PC-3 (cell line): ENCODE measurements around the gene S100PBP. TPM values are rescaled to one million over a fixed set of nuclear protein-coding genes. Genes with fewer than 3 reads are reported as not detected.
"Not testable (repeated sequence)": the region's sequence is repeated elsewhere in the genome, so short reads cannot be mapped to it uniquely, and the experiment has no call there.

Source experiments
- ATAC-seq: fragments of 200-7000 bp; cut with Tn5 transposase; 2 replicates; pipeline ENCODE4 v1.9.1; 2020; ENCODE audit warnings: mild to moderate bottlenecking, moderate library complexity
- BruUV-seq: library from RNA; stranded (reverse); fragments of 400-500 nt; replicated peaks from 2 replicates; lab custom pipeline; 2021; lab: Mats Ljungman, UMichigan
- CTCF ChIA-PET: fragments of 300-600 bp; sonication (Branson Sonifier 250); formaldehyde crosslinking; loops from one replicate; lab custom pipeline; 2022; ENCODE audit warnings: antibody characterized with exemption; lab: Charles Lee
- POLR2A ChIA-PET: fragments of 300-600 bp; sonication (Branson Sonifier 250); formaldehyde crosslinking; loops from one replicate; lab custom pipeline; 2022; ENCODE audit warnings: antibody characterized with exemption; ENCODE audit not compliant: unreplicated experiment; lab: Charles Lee
- DNase-seq: peaks from one replicate; pipeline ENCODE4 v3.0.0-alpha.2; 2015
- H2AFZ ChIP-seq: fragments of 300-600 bp; sonication (generic); 2 replicates; pipeline ENCODE4 v1.6.0; 2016; ENCODE audit warnings: antibody characterized with exemption, low read length
- H3F3A ChIP-seq: fragments of 300-600 bp; sonication (generic); one replicate; pipeline ENCODE4 v1.6.0; 2017; ENCODE audit warnings: antibody characterized with exemption, low read length, control low read depth, mild to moderate bottlenecking; ENCODE audit not compliant: unreplicated experiment
- H3K27ac ChIP-seq: fragments of 300-600 bp; sonication (generic); 2 replicates; pipeline ENCODE4 v1.5.1; 2016; ENCODE audit warnings: mild to moderate bottlenecking, low read length
- H3K27me3 ChIP-seq: fragments of 300-600 bp; sonication (generic); 2 replicates; pipeline ENCODE4 v1.6.1; 2016; ENCODE audit warnings: low read length, mixed read lengths
- H3K36me3 ChIP-seq: fragments of 300-600 bp; sonication (generic); 2 replicates; pipeline ENCODE4 v1.6.1; 2016; ENCODE audit warnings: low read depth, mixed run types, low read length, mixed read lengths
- H3K4me1 ChIP-seq: fragments of 300-600 bp; sonication (generic); 2 replicates; pipeline ENCODE4 v1.5.1; 2016; ENCODE audit warnings: low read length; ENCODE audit not compliant: insufficient read depth
- H3K4me2 ChIP-seq: fragments of 300-600 bp; sonication (generic); 2 replicates; pipeline ENCODE4 v1.6.0; 2016; ENCODE audit warnings: low read length
- H3K4me3 ChIP-seq: fragments of 300-600 bp; sonication (generic); 2 replicates; pipeline ENCODE4 v1.5.1; 2016; ENCODE audit warnings: mild to moderate bottlenecking, low read length, mixed read lengths
- H3K79me2 ChIP-seq: fragments of 300-600 bp; sonication (generic); 2 replicates; pipeline ENCODE4 v1.6.1; 2017; ENCODE audit warnings: low read length, mixed read lengths
- H3K9ac ChIP-seq: fragments of 300-600 bp; sonication (generic); 2 replicates; pipeline ENCODE4 v1.6.0; 2016; ENCODE audit warnings: mild to moderate bottlenecking, low read length
- H3K9me2 ChIP-seq: fragments of 300-600 bp; sonication (generic); replicated peaks from 2 replicates; pipeline ENCODE4 v1.6.1; 2016; ENCODE audit warnings: mixed run types, low read length, mixed read lengths
- H3K9me3 ChIP-seq: fragments of 300-600 bp; sonication (generic); 2 replicates; pipeline ENCODE4 v1.6.1; 2016; ENCODE audit warnings: low read length, mixed read lengths
- H4K20me1 ChIP-seq: fragments of 300-600 bp; sonication (generic); 2 replicates; pipeline ENCODE4 v1.6.1; 2016; ENCODE audit warnings: low read length, mixed read lengths
- CTCF ChIP-seq: fragments of 300-600 bp; sonication (generic); conservative IDR thresholded peaks from 2 replicates; pipeline ENCODE4 v1.5.1; 2017; ENCODE audit warnings: antibody characterized with exemption, low read depth, mild to moderate bottlenecking, low read length
- EZH2 ChIP-seq: fragments of 300-600 bp; sonication (generic); IDR thresholded peaks from one replicate; pipeline ENCODE4 v1.6.1; 2017; ENCODE audit warnings: antibody characterized with exemption, mild to moderate bottlenecking, low read length; ENCODE audit not compliant: unreplicated experiment
- EZH2phosphoT487 ChIP-seq: fragments of 300-600 bp; sonication (generic); IDR thresholded peaks from 2 replicates; pipeline ENCODE4 v1.6.1; 2018; ENCODE audit warnings: mild to moderate bottlenecking, antibody characterized with exemption, low read length, borderline replicate concordance
- intact Hi-C: fragments of 100-400 bp; cut with micrococcal nuclease; formaldehyde crosslinking; loops from 2 replicates; pipeline ENCODE4 v1.9.0; 2023
- total RNA-seq: library from RNA; depleted of rRNA; stranded (reverse); fragments of >200 nt; gene quantifications from 2 replicates; pipeline ENCODE4 v1.2.3, GENCODE V29; 2014

The S100PBP gene
- total RNA-seq, 1 experiment from 2014 or later, result 13.2 TPM

- peaks cover 16% of the 10 kb centered on the region for H3K36me3 ChIP-seq
- intact Hi-C loops, result no loop called here
- H3K9me2 ChIP-seq, result no peaks in the 10 kb centered on the region
- H3K9me3 ChIP-seq, result no peaks in the 10 kb centered on the region
- H3K27ac ChIP-seq, result peak overlapping the region; percentile 62
- TF ChIP-seq EZH2 (no peak), EZH2phosphoT487 (no peak), CTCF (no peak)
- CTCF ChIA-PET, result interaction anchor here (0.6 kb wide), 1 partner anchor 12 kb away, joined by 8 read pairs; no protein-coding TSS in a partner anchor
- peaks cover 27% of the 10 kb centered on the region for H3K79me2 ChIP-seq
- H3K4me3 ChIP-seq, result peak overlapping the region; percentile 10
- peaks cover 27% of the 10 kb centered on the region for H3F3A ChIP-seq
- H3K4me2 ChIP-seq, result peak overlapping the region; percentile 60
- no peaks in the 10 kb centered on the region for H3K27me3 ChIP-seq
- 0 out of 2 replicates have a peak, but pooled peaks cover 3% of the 10 kb centered on the region for H4K20me1 ChIP-seq
- peaks cover 58% of the 10 kb centered on the region for H3K4me1 ChIP-seq
- H3K9ac ChIP-seq, result 0 out of 2 replicates have a peak overlapping the region, but pooled peaks have one; percentile 0
- no TSS peak for BruUV-seq
- H2AFZ ChIP-seq, result no peak overlapping the region
- ATAC-seq, result peak; percentile 72
- POLR2A ChIA-PET, result interaction anchor here (0.6 kb wide), 1 partner anchor 15 kb away, joined by 4 read pairs; no protein-coding TSS in a partner anchor
- DNase-seq, result peak; percentile 95
These were observed 16.2 kb upstream of the S100PBP start for GRCh38 chr1:32801096-32801715.

GRCh38 chr1:32804460-32804859 is 13.0 kb upstream of the S100PBP start:
- H2AFZ ChIP-seq, CTCF ChIA-PET, H3K9me3 ChIP-seq, intact Hi-C loops, ATAC-seq, H3K9ac ChIP-seq, POLR2A ChIA-PET, H3K9me2 ChIP-seq, H3K4me2 ChIP-seq, H3K27me3 ChIP-seq, DNase-seq, BruUV-seq, H3K27ac ChIP-seq, H4K20me1 ChIP-seq, H3K4me3 ChIP-seq, H3F3A ChIP-seq: not testable (repeated sequence)
- H3K4me1 ChIP-seq, result peaks cover 29% of the 10 kb centered on the region
- H3K79me2 ChIP-seq, result peaks cover 23% of the 10 kb centered on the region
- H3K36me3 ChIP-seq, result peaks cover 37% of the 10 kb centered on the region

GRCh38 chr1:32806290-32806689 is 11.2 kb upstream of the S100PBP start:
- no peaks in the 10 kb centered on the region for H3K27me3 ChIP-seq
- H3K9ac ChIP-seq, result no peak overlapping the region
- POLR2A ChIA-PET, result no interaction called here
- CTCF ChIA-PET, result no interaction called here
- TF ChIP-seq EZH2phosphoT487, result no peak
- no peak for TF ChIP-seq EZH2
- TF ChIP-seq CTCF, result no peak
- no peak overlapping the region for H3K4me3 ChIP-seq
- no peaks in the 10 kb centered on the region for H3K9me3 ChIP-seq
- 0 out of 2 replicates have a peak, but pooled peaks cover 3% of the 10 kb centered on the region for H4K20me1 ChIP-seq
- no peak overlapping the region for H3K4me2 ChIP-seq
- peaks cover 48% of the 10 kb centered on the region for H3K36me3 ChIP-seq
- H3K9me2 ChIP-seq, result no peaks in the 10 kb centered on the region
- H3K79me2 ChIP-seq, result peaks cover 26% of the 10 kb centered on the region
- H3K27ac ChIP-seq, result no peak overlapping the region
- no peak overlapping the region for H2AFZ ChIP-seq
- DNase-seq (no peak), ATAC-seq (no peak)
- intact Hi-C loops, result no loop called here
- peaks cover 12% of the 10 kb centered on the region for H3K4me1 ChIP-seq
- H3F3A ChIP-seq, result peaks cover 5% of the 10 kb centered on the region
- BruUV-seq, result no TSS peak
